GM12878 (cell line): ENCODE measurements around the gene TIMM17B. TPM values are rescaled to one million over a fixed set of nuclear protein-coding genes. Genes with fewer than 3 reads are reported as not detected.

Experiments
- ATAC-seq: fragments of 200-7000 bp; cut with Tn5 transposase; 3 replicates; pipeline ENCODE4 v1.9.1; 2020; ENCODE audit warnings: mild to moderate bottlenecking, moderate library complexity
- BruUV-seq: library from RNA; stranded (reverse); fragments of 400-500 nt; replicated peaks from 2 replicates; lab custom pipeline; 2021; lab: Mats Ljungman, UMichigan
- CTCF ChIA-PET: fragments of 300-600 bp; sonication (Branson Sonifier 250); formaldehyde crosslinking; extraction: SDS; loops from one replicate; lab custom pipeline; 2021; ENCODE audit warnings: inconsistent platforms; lab: Yijun Ruan, JAX
- POLR2A ChIA-PET: fragments of 350-600 bp; formaldehyde crosslinking; extraction: SDS; loops from one replicate; lab custom pipeline; 2021; ENCODE audit warnings: inconsistent platforms; lab: Charles Lee
- RAD21 ChIA-PET: fragments of 300-600 bp; sonication (Branson Sonifier 250); formaldehyde crosslinking; loops from one replicate; lab custom pipeline; 2023; ENCODE audit warnings: antibody characterized with exemption; ENCODE audit not compliant: unreplicated experiment; lab: Charles Lee
- SMC1A ChIA-PET: fragments of 300-600 bp; sonication (Branson Sonifier 250); formaldehyde crosslinking; loops from one replicate; lab custom pipeline; 2023; ENCODE audit not compliant: unreplicated experiment, uncharacterized antibody; lab: Charles Lee
- DNase-seq: peaks from one replicate; pipeline ENCODE4 v3.0.0-alpha.2; 2011; ENCODE audit warnings: low read depth, low spot score
- FAIRE-seq: peaks from 3 replicates; lab custom pipeline; 2011; peaks lifted over from hg19 to GRCh38; lab: Jason Lieb, UNC
- H2AFZ ChIP-seq: 2 replicates; pipeline ENCODE4 v1.6.0; 2011; ENCODE audit warnings: low read depth, low read length, control low read depth; ENCODE audit not compliant: control insufficient read depth
- H3K27ac ChIP-seq: 2 replicates; pipeline ENCODE4 v1.5.1; 2011; ENCODE audit warnings: control low read depth; ENCODE audit not compliant: control insufficient read depth, insufficient read depth
- H3K27me3 ChIP-seq, 2 experiments: replicated peaks in 1 of 2; 2 replicates each; pipeline versions ENCODE4 v1.6.0 to v1.6.1; 2011; ENCODE audit warnings: low read length in 1 of 2; ENCODE audit not compliant: control insufficient read depth in 2 of 2, insufficient read depth in 2 of 2
- H3K36me3 ChIP-seq, 2 experiments: 2 replicates each; pipeline ENCODE4 v1.5.1; 2011; ENCODE audit warnings: low read length in 1 of 2; ENCODE audit not compliant: control insufficient read depth in 2 of 2, insufficient read depth in 2 of 2
- H3K4me1 ChIP-seq: 2 replicates; pipeline ENCODE4 v1.6.1; 2011; ENCODE audit warnings: mild to moderate bottlenecking, low read length, moderate library complexity, mixed read lengths; ENCODE audit not compliant: control insufficient read depth, insufficient read depth
- H3K4me2 ChIP-seq: 2 replicates; pipeline ENCODE4 v1.6.0; 2011; ENCODE audit warnings: control low read depth; ENCODE audit not compliant: control insufficient read depth, insufficient read depth
- H3K4me3 ChIP-seq: fragments of 200-600 bp; sonication (generic); 2 replicates; pipeline ENCODE4 v1.5.1; 2016
- H3K79me2 ChIP-seq: 2 replicates; pipeline ENCODE4 v1.6.0; 2011; ENCODE audit warnings: low read length; ENCODE audit not compliant: control insufficient read depth, insufficient read depth
- H3K9ac ChIP-seq: 2 replicates; pipeline ENCODE4 v1.8.0; 2011; ENCODE audit warnings: low read length, control low read depth, mixed read lengths; ENCODE audit not compliant: control insufficient read depth, insufficient read depth
- H3K9me3 ChIP-seq: replicated peaks from 3 replicates; pipeline ENCODE4 v1.5.1; 2011; ENCODE audit warnings: mild to moderate bottlenecking, low read length; ENCODE audit not compliant: control insufficient read depth, insufficient read depth
- H4K20me1 ChIP-seq: 2 replicates; pipeline ENCODE4 v1.6.0; 2011; ENCODE audit not compliant: control insufficient read depth, insufficient read depth
- BCL11A ChIP-seq: IDR thresholded peaks from 2 replicates; pipeline ENCODE4 v1.6.1; 2011; ENCODE audit warnings: low read depth, low read length
- CREM ChIP-seq: IDR thresholded peaks from 2 replicates; pipeline ENCODE4 v1.6.1; 2014; ENCODE audit warnings: antibody characterized with exemption, low read depth
- FOXK2 ChIP-seq: fragments of 450-650 bp; IDR thresholded peaks from 2 replicates; pipeline ENCODE4 v1.6.1; 2017; ENCODE audit warnings: mild to moderate bottlenecking, moderate library complexity
- SMARCA5 ChIP-seq: fragments of 450-650 bp; IDR thresholded peaks from 2 replicates; pipeline ENCODE4 v1.6.1; 2017; ENCODE audit warnings: mild to moderate bottlenecking
- ZNF687 ChIP-seq: fragments of 450-650 bp; IDR thresholded peaks from 2 replicates; pipeline ENCODE4 v1.6.1; 2017; ENCODE audit warnings: mild to moderate bottlenecking, moderate library complexity
- WGBS: methylation state at CpG from one replicate; pipeline ENCODE4 v1.1.6; 2016; ENCODE audit warnings: low lambda C conversion rate; ENCODE audit not compliant: insufficient replicate concordance, insufficient coverage; ENCODE audit errors: missing lambda C conversion rate; 5-methylcytosine and 5-hydroxymethylcytosine counted together
- in situ Hi-C: fragments of 300-500 bp; cut with MboI; formaldehyde crosslinking; loops from 9 replicates; pipeline ENCODE4 v1.14.3; 2018; ENCODE audit warnings: mixed read lengths
- intact Hi-C: fragments of 100-400 bp; cut with micrococcal nuclease; formaldehyde crosslinking; loops from one replicate; pipeline ENCODE4 v1.14.2; 2022; ENCODE audit not compliant: unreplicated experiment
- polyA plus RNA-seq, 11 experiments: library from polyadenylated mRNA; depleted of rRNA in 4 of 11; unstranded in 6 of 11; stranded (reverse) in 5 of 11; fragments of >200 nt; fragmentation: Nextera tagmentation in 4 of 11; fragmentation: Illumina TruSeq in 1 of 11; extraction: Ambion mirVana in 4 of 11; extraction: Trizol in 1 of 11; gene quantifications; 1 replicate in 1 of 11; 2 replicates in 10 of 11; pipeline versions ENCODE4 v1.2.1 to v1.2.3, GENCODE V29; 2011 to 2016; ENCODE audit warnings: inconsistent platforms in 2 of 11, missing spikeins in 2 of 11, low read depth in 1 of 11
- total RNA-seq, 4 experiments: library from RNA; depleted of rRNA in 3 of 4; stranded (reverse); fragments of >200 nt in 3 of 4; fragmentation: Illumina TruSeq in 1 of 4; extraction: Trizol in 1 of 4; gene quantifications; 2 replicates each; pipeline versions ENCODE4 v1.2.1 to v1.2.3, GENCODE V29; 2013 to 2021

Gene TIMM17B
- total and polyA plus RNA-seq, 10 of the 15 experiments (the other 5 are each of a cell fraction or from before 2014, with no cell fraction given), result 4.5 to 88.7 (median 47.5) TPM

DNA sequence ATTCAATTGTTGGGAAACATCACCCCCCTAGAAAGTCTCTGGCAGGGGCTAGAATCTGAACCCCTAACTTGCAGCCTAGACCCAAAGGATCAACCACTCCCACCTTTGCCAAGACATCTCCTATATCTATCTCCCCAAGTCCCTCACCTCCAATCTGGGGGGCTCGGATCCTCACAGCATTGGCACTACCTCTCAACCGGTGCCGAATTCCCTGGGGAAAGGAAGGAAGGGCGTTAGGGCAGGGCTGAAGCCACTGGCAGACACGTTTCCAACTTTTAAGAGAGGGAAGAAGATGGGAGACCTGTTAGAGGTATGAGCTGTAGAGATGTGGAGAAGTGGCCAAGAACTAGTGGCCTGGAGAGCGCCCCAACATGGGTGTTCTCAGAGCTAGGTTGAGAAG, 2.7 kb downstream of the TIMM17B start:
- Histone ChIP-seq H3K4me3 (no peak overlapping the region), H3K36me3 (no peaks in the 10 kb centered on the region), H3K79me2 (peaks cover 22% of the 10 kb centered on the region), H4K20me1 (no peaks in the 10 kb centered on the region), H3K9ac (no peak overlapping the region), H3K9me3 (no peaks in the 10 kb centered on the region; the same call in 2 of the 3 replicates), H2AFZ (no peak overlapping the region), H3K4me2 (no peak overlapping the region), H3K27ac (no peak overlapping the region), H3K27me3 (no peaks in the 10 kb centered on the region), H3K4me1 (no peaks in the 10 kb centered on the region)
- BruUV-seq, result no TSS peak
- ChIA-PET RAD21 (no interaction called here), POLR2A (interaction anchor here (0.6 to 1.5 kb wide), 2 partner anchors 51 to 61 kb away, joined by 3 to 5 read pairs; no protein-coding TSS in a partner anchor), SMC1A (no interaction called here), CTCF (interaction anchor here (1.1 kb wide), 1 partner anchor 246 kb away, joined by 3 read pairs; no protein-coding TSS in a partner anchor)
- in situ Hi-C loops, result no loop called here
- no peak for TF ChIP-seq SMARCA5
- TF ChIP-seq BCL11A, result no peak
- no peak for TF ChIP-seq CREM
- TF ChIP-seq FOXK2, result no peak
- TF ChIP-seq ZNF687, result no peak
- FAIRE-seq, result no peak
- no peak for DNase-seq
- intact Hi-C loops, result loop anchor here (5.0 to 10.0 kb wide), 3 partner anchors 147 to 420 kb away; partner anchors contain the start of genes FTSJ1, SLC38A5 and TFE3
- WGBS, result 80% methylated on average over 5 of the region's 6 CpGs
- no peak for ATAC-seq
